Activated CD4-positive, CD25-positive, alpha-beta regulatory T cell (primary cell): ENCODE data around the gene GOLGA6C.
"Not testable (repeated sequence)": the region's sequence is repeated elsewhere in the genome, so short reads cannot be mapped to it uniquely, and the experiment has no call there.

Source experiments
- DNase-seq, 4 experiments: peaks; one replicate each; lab custom pipeline; 2025; lab: John Stamatoyannopoulos, UW

GOLGA6C gene, protein sequence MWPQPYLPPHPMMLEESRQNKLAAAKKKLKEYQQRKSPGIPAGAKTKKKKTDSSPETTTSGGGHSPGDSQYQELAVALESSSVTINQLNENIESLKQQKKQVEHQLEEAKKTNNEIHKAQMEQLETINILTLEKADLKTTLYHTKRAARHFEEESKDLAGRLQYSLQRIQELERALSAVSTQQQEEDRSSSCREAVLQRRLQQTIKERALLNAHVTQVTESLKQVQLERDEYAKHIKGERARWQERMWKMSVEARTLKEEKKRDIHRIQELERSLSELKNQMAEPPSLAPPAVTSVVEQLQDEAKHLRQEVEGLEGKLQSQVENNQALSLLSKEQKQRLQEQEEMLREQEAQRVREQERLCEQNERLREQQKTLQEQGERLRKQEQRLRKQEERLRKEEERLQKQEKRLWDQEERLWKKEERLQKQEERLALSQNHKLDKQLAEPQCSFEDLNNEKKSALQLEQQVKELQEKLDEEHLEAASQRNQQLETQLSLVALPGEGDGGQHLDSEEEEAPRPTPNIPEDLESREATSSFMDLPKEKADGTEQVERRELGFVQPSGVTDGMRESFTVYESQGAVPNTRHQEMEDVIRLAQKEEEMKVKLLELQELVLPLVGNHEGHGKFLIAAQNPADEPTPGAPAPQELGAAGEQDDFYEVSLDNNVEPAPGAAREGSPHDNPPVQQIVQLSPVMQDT

GRCh38 chr15:75258034-75258433 is at the start of gene GOLGA6C:
Gene GOLGA6C, plus strand, starts transcription at chr15:75258334. Its CDS starts 265 bp downstream, at chr15:75258599.
- not testable (repeated sequence) for DNase-seq

DNA sequence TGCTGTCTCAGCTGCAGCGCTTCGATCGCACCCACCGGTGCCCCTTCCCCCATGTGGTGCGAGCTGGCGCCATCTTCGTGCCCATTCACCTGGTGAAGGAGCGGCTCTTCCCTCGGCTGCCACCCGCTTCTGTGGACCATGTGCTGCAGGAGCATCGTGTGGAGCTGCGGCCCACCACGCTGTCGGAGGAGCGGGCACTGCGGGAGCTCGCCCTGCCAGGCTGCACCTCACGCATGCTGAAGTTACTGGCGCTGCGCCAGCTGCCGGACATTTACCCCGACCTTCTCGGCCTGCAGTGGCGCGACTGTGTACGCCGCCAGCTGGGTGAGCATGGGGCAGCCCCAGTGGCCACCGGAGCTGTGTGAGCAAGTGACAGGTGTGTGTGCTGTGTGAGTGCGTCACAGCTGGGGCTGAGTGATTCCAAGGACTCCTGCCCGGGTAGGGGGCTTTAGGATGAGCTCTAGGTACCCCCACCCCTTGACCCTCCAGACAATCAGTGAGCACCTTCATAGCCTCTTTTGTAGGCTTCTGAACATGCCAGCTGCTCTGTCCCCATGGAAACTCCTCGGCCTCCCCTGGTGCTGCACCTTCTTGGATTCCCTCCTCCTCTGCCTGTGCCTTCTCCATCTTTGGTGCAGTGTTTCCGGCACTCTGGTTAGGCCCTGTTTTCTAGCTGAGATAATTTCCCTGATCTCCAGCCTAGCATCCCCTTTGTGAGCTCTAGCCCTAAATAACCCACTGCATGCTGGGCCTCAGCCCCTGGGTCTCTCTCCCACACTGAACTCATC is 49.4 kb upstream of the GOLGA6C start:
- no peak for DNase-seq

DNA sequence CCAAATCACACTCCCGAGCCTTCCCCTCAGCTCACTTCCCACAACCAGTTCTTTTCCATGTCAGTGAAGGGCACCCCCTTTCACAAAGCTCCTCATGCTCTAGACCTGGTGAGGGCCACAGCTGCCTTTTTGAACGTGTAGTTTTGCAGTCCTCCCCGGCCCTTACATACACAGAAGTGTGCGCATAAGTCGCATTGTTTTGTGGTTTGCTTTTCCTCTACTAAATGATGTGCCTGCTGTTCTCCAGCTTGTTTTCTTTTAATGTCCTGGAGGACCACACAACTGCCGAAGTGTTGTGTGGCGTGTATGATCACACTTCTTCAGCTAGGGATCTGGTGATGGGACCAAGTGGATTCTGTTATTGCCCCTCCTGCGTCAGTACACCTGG is 48.9 kb upstream of the GOLGA6C start:
- DNase-seq: no peak

- no peak for DNase-seq
These were observed 47.3 kb upstream of the GOLGA6C start for GRCh38 chr15:75210811-75211230.

DNA sequence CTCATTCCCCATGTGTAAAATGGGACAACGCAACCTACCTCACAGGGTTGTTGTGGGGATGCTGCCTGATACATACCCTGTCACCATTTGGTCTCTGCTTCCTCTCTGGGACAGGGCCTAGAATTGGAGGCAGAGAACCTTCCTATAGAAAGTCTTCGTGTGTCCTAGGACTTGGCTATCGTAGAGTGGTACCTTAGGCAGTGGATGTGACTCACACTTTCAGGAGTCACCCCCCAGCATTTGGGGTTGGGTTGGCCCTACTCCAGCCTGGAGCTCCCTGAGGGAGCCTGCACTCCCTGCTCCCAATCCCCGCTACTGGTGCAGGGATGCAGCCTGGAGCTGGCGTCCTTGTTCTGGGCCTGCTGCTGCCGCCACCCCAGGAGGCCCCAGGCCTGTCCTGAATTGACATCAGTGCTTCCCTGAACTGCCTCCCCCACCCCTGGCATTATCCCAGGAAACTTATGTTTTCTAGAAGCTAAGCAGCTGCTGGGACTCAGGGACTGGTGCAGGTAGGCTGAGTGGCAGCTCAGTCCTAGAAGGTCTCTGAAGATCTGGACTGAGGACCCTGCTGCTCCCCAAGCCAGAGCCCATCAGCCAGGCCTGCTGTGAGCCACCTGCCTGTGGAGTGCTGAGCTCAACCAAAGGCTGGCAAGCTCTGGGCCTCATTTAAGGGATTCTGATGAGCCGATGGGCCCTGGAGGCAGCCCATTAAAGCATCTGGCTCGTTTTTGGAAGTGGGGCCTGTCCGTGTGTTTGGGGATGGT is 46.5 kb upstream of the GOLGA6C start:
- DNase-seq: no peak

- DNase-seq: no peak
These were observed 45.8 kb upstream of the GOLGA6C start for GRCh38 chr15:75212200-75212858.

- no peak for DNase-seq
These were observed 44.8 kb upstream of the GOLGA6C start for GRCh38 chr15:75213212-75213767.

DNA sequence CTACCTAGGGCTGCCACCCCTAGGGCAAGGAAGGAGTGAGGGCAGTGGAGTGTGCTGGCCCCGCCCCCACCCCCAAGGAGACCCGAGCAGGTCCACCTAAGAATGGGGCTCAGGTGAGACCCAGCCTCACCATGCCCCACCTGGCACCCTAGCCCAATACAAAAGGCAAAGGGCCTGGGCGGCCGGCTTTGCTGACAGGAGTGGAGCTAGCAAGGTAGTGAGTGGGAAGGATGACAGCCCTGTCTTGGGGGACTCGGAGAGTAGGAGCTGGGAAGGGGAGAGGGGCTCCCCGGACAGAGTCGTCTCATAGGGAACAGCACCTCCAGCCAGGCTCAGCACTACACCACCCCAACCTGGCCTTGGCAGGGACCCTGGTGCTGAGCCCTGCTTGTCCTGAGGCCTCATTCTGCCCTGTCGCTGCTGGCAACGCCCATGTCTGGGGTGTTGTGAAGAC is 44.3 kb upstream of the GOLGA6C start:
- no peak for DNase-seq

- DNase-seq: no peak
These were observed 43.6 kb upstream of the GOLGA6C start for GRCh38 chr15:75214293-75215096.

GRCh38 chr15:75215107-75216004 is 42.8 kb upstream of the GOLGA6C start:
- DNase-seq: no peak

- DNase-seq: no peak
These were observed 41.1 kb upstream of the GOLGA6C start for GRCh38 chr15:75217012-75217411.

DNA sequence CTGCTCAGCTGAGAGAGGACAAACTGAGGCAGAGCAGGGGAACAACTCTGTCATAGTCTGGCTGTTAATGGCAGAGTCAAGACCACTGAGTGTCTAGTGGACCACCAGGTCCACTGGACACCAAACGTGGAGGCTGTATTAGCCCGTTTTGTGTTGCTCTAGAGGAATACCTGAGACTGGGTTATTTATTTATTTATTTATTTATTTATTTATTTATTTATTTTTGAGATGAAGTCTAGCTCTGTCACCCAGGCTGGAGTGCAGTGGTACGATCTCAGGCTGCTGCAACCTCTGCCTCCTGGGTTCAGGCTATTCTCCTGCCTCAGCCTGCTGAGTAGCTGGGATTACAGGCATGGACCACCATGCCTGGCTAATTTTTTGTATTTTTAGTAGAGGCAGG is 40.6 kb upstream of the GOLGA6C start:
- not testable (repeated sequence) for DNase-seq

GRCh38 chr15:75219507-75219929 is 38.6 kb upstream of the GOLGA6C start:
- not testable (repeated sequence) for DNase-seq

GRCh38 chr15:75223688-75224087 is 34.4 kb upstream of the GOLGA6C start:
- no peak for DNase-seq

DNA sequence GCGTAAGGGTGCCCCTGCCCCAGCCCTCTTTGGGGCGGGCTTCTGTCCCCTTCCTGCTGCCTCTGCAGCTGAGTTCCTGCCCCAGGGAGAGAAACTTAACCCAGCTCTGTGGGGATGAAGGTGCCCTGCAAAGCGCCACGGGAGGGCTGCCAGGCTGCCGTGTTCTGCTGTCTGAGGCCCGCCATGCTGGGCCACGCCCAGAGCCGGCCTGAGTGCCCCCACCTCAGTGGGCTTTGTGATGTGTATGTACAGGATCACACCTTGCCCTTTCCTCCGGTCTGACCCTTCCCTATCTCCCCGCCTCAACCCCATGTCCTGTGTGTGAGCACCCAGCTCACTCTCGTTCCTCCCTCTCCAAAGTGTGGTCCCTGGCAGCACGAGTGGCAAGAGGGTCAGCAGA is 33.9 kb upstream of the GOLGA6C start:
- DNase-seq: no peak

- not testable (repeated sequence) for DNase-seq
These were observed 32.9 kb upstream of the GOLGA6C start for GRCh38 chr15:75225102-75225836.

- no peak for DNase-seq
These were observed 32.0 kb upstream of the GOLGA6C start for GRCh38 chr15:75225951-75226732.
